ENCODE measurements around the gene TIGD2. TPM values are rescaled to one million over a fixed set of nuclear protein-coding genes. Genes with fewer than 3 reads are reported as not detected.

The TIGD2 gene
- 1 to 10 TPM; 4.9 to 5.7 TPM for total RNA-seq

DNA sequence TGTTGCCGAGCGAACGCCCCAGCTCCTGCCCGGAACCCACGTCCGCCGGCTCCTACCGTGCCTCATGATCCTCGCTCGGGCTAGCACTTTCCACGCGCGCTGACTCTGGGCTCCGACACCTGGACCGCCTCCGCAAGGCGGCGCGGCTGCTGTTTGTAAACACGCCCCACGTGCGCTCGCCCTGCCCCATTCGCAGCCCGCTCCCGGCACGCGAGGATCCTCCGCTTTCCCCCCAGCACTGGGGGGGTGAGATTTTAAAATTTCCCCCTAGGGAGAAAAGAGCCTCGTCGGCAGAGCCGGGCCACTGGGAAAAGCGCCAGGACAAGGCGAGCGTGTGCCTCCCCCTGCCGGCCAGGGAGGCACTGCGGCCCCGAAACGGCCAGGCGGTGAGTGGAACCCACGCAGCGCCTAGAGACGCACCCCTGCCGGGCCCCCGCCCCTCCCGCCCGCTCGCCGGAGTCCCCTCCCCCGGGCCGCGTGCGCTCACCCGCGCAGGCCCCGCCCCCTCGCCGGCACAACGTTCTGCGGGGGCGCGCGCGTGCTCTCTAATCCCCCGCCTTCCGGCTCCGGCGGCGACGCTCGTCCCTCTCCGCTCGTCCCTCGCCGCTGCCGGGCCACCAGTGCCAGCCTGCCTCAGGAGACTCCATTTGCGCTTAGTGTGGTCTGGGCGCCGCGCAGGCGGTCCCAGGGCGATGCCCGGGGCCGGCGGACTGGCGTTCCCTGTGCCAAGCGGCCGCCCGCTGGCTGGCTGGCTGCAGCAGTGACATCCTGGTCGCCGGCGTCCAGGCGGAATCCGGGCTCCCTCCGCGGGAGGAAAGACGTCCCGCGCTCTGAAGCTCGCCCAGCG lies at the start of gene TIGD2:
Gene TIGD2 (plus strand): TSS at position 548 of the 847 bp plus-strand sequence. CDS start 1,442 bp downstream, outside the sequence.
- H3K4me1 Mint-ChIP-seq (ENCODE audit: low read depth in 2 of 2) = peaks cover 22 to 27% of the 10 kb centered on the region in 2 donors
- H3K4me3 Mint-ChIP-seq = peak within 1 kb of the TSS; percentile 86
- ATAC-seq = peak; percentile 98
- peaks cover 11 to 15% of the 10 kb centered on the region in 2 donors for H3K27me3 Mint-ChIP-seq
- no peaks in the 10 kb centered on the region for H3K9me3 Mint-ChIP-seq
- H3K36me3 Mint-ChIP-seq = peaks cover 10% of the 10 kb centered on the region
- DNase-seq (ENCODE audit: low spot score) = peak; percentile 93
- peak within 1 kb of the TSS; percentile 73 to 77 for H3K27ac Mint-ChIP-seq

DNA sequence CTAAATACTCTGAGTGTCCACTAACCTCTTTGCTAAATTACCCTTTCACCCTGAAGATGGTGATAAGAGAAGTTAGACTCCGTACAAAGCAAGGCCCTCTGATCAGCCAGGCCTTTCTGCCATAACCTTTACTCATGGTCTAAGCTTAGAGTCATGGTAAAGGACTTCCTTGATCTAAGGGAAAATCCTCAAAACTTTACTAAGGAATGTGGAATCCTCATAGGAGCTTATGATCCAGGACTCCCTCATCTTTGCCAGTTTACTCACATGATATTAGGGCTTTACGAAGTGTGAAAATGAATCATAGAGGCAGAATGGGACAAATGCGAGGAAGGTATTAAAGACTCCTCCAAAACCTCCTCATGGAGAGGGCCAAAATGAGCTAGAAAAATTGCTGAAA lies 46.5 kb upstream of the TIGD2 start:
- DNase-seq (ENCODE audit: low spot score) (no peak), ATAC-seq (no peak)
- Mint-ChIP-seq H3K9me3 (peaks cover 10% of the 10 kb centered on the region), H3K27me3 (peaks cover 13 to 17% of the 10 kb centered on the region in 2 donors), H3K27ac (no peak overlapping the region), H3K4me1 (ENCODE audit: low read depth in 2 of 2) (no peaks in the 10 kb centered on the region), H3K36me3 (peaks cover 4% of the 10 kb centered on the region), H3K4me3 (no peak overlapping the region)

- ATAC-seq (no peak), DNase-seq (ENCODE audit: low spot score) (no peak)
- Mint-ChIP-seq H3K27me3 (peaks cover 5% of the 10 kb centered on the region in 2 donors), H3K4me3 (no peak overlapping the region), H3K27ac (no peak overlapping the region), H3K9me3 (peaks cover 4% of the 10 kb centered on the region), H3K36me3 (no peaks in the 10 kb centered on the region), H3K4me1 (ENCODE audit: low read depth in 2 of 2) (no peaks in the 10 kb centered on the region)
Measured at GRCh38 chr4:89067417-89067816, 43.9 kb upstream of the TIGD2 start.

DNA sequence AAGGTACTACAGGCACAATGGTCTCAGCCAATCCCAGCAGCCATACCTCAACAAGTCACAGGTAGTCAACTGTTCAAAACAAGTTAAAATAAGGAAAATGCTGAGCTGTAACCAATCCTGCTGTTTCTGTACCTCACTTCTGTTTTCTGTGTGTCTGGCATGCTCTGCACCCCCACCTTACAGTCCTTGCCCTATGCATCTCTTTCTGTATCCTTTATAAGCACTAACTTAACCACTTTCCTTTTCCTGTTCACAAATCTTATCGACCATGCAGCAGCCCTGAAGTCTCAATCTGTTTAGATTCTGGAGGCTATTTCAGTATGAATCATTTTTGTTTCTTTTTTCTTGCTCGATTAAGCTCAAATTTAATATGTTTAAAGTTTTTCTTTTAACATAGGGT lies 41.9 kb upstream of the TIGD2 start:
- H3K27ac Mint-ChIP-seq = no peak overlapping the region
- no peak for DNase-seq (ENCODE audit: low spot score)
- no peaks in the 10 kb centered on the region for H3K4me1 Mint-ChIP-seq (ENCODE audit: low read depth in 2 of 2)

DNA sequence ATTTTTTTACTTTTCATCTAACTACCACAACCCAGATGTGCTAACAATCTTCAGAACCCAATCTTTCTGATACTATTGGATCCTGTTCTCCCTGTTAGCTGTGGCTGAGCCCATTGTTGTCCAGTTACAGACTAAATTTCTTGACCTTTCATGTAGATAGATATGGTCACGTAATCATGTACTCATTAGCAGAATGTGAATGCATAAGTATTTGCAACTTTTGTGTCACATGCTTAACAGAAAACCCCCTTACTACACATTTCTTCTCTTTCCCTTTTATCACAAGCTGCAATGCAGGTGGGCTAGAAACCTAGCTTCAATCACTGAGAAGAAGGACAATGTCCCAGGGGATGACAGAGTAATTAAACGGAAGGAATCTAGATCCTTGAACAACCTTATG lies 41.3 kb upstream of the TIGD2 start:
- Mint-ChIP-seq H3K4me1 (ENCODE audit: low read depth in 2 of 2) (no peaks in the 10 kb centered on the region), H3K9me3 (no peaks in the 10 kb centered on the region), H3K27ac (no peak overlapping the region), H3K4me3 (no peak overlapping the region), H3K27me3 (no peaks in the 10 kb centered on the region), H3K36me3 (no peaks in the 10 kb centered on the region)
- ATAC-seq = no peak
- DNase-seq (ENCODE audit: low spot score) = no peak

More for the DNA sequence above, 41.9 kb upstream of the TIGD2 start:
- Mint-ChIP-seq H3K4me3 (no peak overlapping the region), H3K9me3 (no peaks in the 10 kb centered on the region), H3K27me3 (no peaks in the 10 kb centered on the region), H3K36me3 (no peaks in the 10 kb centered on the region)
- ATAC-seq = no peak

DNA sequence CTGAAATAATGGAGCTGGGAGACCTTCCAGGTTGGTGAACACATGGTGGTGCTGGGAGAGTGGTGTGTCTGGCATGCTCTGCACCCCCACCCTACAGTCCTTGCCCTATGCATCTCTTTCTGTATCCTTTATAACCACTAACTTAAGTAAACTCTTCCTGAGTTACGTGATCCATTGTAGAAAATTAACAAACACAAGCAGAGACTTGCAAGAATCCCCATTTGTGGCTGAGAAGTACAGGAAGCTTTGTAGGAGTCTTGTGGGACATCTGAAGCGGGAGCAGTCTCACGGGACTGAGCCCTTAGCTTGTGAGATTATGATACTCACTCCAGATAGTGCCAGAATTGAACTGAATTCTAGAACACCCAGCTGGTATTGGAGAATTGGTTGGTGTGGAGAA lies 40.0 kb upstream of the TIGD2 start:
- peaks cover under 1% of the 10 kb centered on the region for H3K36me3 Mint-ChIP-seq
- no peaks in the 10 kb centered on the region for H3K4me1 Mint-ChIP-seq (ENCODE audit: low read depth in 2 of 2)
- H3K27ac Mint-ChIP-seq = no peak overlapping the region
- DNase-seq (ENCODE audit: low spot score) (no peak), ATAC-seq (no peak)
- no peak overlapping the region for H3K4me3 Mint-ChIP-seq
- H3K27me3 Mint-ChIP-seq = no peaks in the 10 kb centered on the region
- no peaks in the 10 kb centered on the region for H3K9me3 Mint-ChIP-seq

DNA sequence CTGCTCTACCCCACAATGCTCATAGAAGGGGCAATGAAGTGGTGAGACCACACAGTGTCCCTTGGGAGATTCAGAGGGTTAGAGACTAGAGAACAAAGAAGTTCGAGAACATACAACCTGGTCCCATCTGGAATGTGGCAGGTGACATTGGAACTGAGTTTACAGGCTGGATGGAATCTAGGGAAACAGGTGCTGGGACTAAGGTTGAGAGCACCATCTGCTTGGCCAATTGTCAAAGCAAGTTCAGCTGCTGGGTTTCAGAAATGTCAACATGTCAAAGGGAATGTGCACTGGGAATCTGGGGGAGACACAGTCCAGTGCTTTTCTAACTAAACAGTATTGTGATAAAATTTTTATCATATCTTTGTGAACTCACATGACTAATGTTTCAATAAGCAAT lies 38.4 kb upstream of the TIGD2 start:
- peaks cover 5% of the 10 kb centered on the region for H3K9me3 Mint-ChIP-seq
- peaks cover 0 to 9% of the 10 kb centered on the region in 2 donors for H3K27me3 Mint-ChIP-seq
- H3K36me3 Mint-ChIP-seq = peaks cover 17% of the 10 kb centered on the region
- ATAC-seq = no peak
- no peak for DNase-seq (ENCODE audit: low spot score)
- H3K4me3 Mint-ChIP-seq = no peak overlapping the region
- H3K4me1 Mint-ChIP-seq (ENCODE audit: low read depth in 2 of 2) = no peaks in the 10 kb centered on the region
- H3K27ac Mint-ChIP-seq = no peak overlapping the region

- H3K36me3 Mint-ChIP-seq = peaks cover 24% of the 10 kb centered on the region
- no peaks in the 10 kb centered on the region for H3K4me1 Mint-ChIP-seq (ENCODE audit: low read depth in 2 of 2)
- ATAC-seq = no peak
Measured at GRCh38 chr4:89077761-89078160, 33.6 kb upstream of the TIGD2 start.

DNA sequence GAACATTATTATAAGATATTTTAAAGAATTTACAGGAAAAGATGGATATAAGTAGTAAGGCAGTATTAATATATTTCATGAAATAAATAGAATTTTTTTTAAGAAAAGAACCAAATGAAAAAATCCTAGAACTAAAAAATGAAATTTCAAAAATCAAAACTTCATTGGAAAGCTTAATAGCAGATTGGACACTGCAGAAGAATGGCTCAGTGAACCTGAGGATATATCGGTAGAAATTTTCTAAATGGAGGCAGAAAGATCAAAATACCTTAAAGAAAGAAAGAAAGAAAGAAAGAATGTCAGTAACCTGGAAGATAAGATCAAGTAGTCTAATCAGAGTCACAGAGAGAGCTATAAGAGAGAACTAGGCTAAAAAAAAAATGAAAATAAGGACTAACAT lies 33.0 kb upstream of the TIGD2 start:
- no peak for DNase-seq (ENCODE audit: low spot score)
- Mint-ChIP-seq H3K4me3 (no peak overlapping the region), H3K9me3 (peaks cover 9% of the 10 kb centered on the region), H3K27me3 (peaks cover 13 to 15% of the 10 kb centered on the region in 2 donors), H3K27ac (no peak overlapping the region), H3K36me3 (peaks cover 24% of the 10 kb centered on the region), H3K4me1 (ENCODE audit: low read depth in 2 of 2) (no peaks in the 10 kb centered on the region)
- no peak for ATAC-seq

More at GRCh38 chr4:89077761-89078160, 33.6 kb upstream of the TIGD2 start:
- H3K27me3 Mint-ChIP-seq = peaks cover 11 to 15% of the 10 kb centered on the region in 2 donors
- H3K27ac Mint-ChIP-seq = no peak overlapping the region
- DNase-seq (ENCODE audit: low spot score) = no peak
- peaks cover 9% of the 10 kb centered on the region for H3K9me3 Mint-ChIP-seq
- H3K4me3 Mint-ChIP-seq = no peak overlapping the region

DNA sequence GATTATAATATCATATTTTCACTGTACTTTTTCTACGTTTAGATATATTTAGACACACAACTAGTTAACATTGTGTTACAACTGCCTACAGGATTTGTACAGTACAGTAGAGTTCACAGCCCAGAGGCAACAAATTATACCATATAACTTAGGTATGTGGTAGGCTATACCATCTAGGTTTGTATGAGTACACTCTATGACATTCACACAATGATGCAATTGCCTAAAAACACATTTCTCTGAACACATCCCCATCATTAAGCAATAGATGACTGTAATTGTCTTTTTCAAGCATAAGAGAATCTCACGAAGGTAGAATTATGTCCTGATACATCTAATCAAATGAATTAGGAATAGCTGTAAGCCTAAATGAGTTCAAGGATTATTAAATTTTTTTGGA lies 12.3 kb upstream of the TIGD2 start:
- no peak for ATAC-seq

DNA sequence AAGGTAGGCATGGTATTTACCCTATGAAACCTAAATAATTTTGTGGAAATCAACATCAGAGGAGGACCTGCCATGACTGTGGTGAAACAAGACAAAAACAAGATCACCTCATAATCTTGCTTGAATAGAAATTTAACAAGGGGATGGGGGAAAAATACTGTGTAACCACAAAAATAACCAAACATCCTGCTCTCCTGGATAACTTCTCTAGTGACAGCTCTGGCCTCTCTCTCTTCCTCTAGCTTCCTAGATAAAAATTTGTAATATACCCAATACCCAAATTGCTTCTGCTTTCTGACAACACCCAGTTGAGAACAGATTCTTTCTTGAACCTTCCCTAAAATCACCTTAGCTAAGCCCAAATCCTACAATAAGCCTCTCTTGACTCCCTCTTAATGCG lies 11.9 kb upstream of the TIGD2 start:
- DNase-seq (ENCODE audit: low spot score) (no peak), ATAC-seq (no peak)
- Mint-ChIP-seq H3K27ac (no peak overlapping the region), H3K36me3 (no peaks in the 10 kb centered on the region), H3K4me1 (ENCODE audit: low read depth in 2 of 2) (peaks cover 4 to 5% of the 10 kb centered on the region in 2 donors), H3K27me3 (peaks cover 9 to 17% of the 10 kb centered on the region in 2 donors), H3K4me3 (no peak overlapping the region), H3K9me3 (peaks cover 3% of the 10 kb centered on the region)

More for the DNA sequence above, 12.3 kb upstream of the TIGD2 start:
- Mint-ChIP-seq H3K9me3 (peaks cover 3% of the 10 kb centered on the region), H3K36me3 (no peaks in the 10 kb centered on the region), H3K27me3 (peaks cover 7 to 14% of the 10 kb centered on the region in 2 donors), H3K4me3 (no peak overlapping the region), H3K4me1 (ENCODE audit: low read depth in 2 of 2) (peaks cover 4 to 5% of the 10 kb centered on the region in 2 donors), H3K27ac (no peak overlapping the region)
- DNase-seq (ENCODE audit: low spot score) = no peak

DNA sequence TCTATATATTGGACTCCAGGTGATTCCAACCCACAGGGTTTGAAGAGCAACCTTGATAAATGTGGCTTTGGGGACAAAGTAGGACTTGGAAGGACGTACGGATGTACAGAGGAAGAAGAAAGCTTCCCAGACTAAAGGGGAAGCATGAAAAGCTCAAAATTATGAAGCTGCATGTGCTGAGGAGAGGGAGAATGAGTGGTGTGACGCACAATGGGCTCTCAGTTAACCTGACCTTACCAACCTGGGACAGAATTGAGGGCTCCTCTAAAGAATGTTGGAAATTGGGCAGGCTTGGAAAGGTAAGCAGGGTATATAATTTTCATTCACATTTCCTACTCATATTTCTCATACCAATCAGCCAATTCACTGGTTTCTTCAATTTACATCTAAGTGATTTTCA lies 10.5 kb upstream of the TIGD2 start:
- Mint-ChIP-seq H3K27me3 (peaks cover 13 to 19% of the 10 kb centered on the region in 2 donors), H3K27ac (peak overlapping the region in 1 of 2 donors; percentile 3), H3K36me3 (no peaks in the 10 kb centered on the region), H3K4me1 (ENCODE audit: low read depth in 2 of 2) (peaks cover 4 to 5% of the 10 kb centered on the region in 2 donors), H3K9me3 (peaks cover 3% of the 10 kb centered on the region), H3K4me3 (peak overlapping the region; percentile 28)
- ATAC-seq (no peak), DNase-seq (ENCODE audit: low spot score) (no peak)

GRCh38 chr4:89101256-89102161 lies 9.8 kb upstream of the TIGD2 start:
- Mint-ChIP-seq H3K27ac (peak overlapping the region in 1 of 2 donors; percentile 3), H3K4me1 (ENCODE audit: low read depth in 2 of 2) (peaks cover 4 to 5% of the 10 kb centered on the region in 2 donors), H3K9me3 (peaks cover 3% of the 10 kb centered on the region), H3K4me3 (peak overlapping the region; percentile 28), H3K27me3 (peaks cover 13 to 19% of the 10 kb centered on the region in 2 donors), H3K36me3 (no peaks in the 10 kb centered on the region)
- no peak for DNase-seq (ENCODE audit: low spot score)
- peak in 1 of 2 donors; percentile 40 for ATAC-seq

All from natural killer cell treated with Interleukin-12 subunit alpha and Interleukin-12 subunit beta and Interleukin-15 and Interleukin-18, amount 100 ng/mL, for 72 hours (primary cell).